KMS-11 (cell line): ENCODE measurements around the gene RPA1.

ENCODE experiments used
- H2AFZ ChIP-seq: fragments of 200-600 bp; sonication (generic); 2 replicates; pipeline ENCODE4 v1.6.1; 2016; ENCODE audit warnings: antibody characterized with exemption, mixed run types, low read depth
- H3K27ac ChIP-seq: fragments of 200-600 bp; sonication (generic); 2 replicates; pipeline ENCODE4 v1.6.1; 2016; ENCODE audit warnings: mild to moderate bottlenecking, mixed run types
- H3K27me3 ChIP-seq: fragments of 200-600 bp; sonication (generic); 2 replicates; pipeline ENCODE4 v1.6.1; 2017; ENCODE audit warnings: mild to moderate bottlenecking, low read depth, mixed run types, moderate library complexity; ENCODE audit not compliant: insufficient read depth
- H3K36me3 ChIP-seq: fragments of 200-600 bp; sonication (generic); 2 replicates; pipeline ENCODE4 v1.6.1; 2017; ENCODE audit warnings: mild to moderate bottlenecking, mixed run types; ENCODE audit not compliant: insufficient read depth
- H3K4me1 ChIP-seq: fragments of 200-600 bp; sonication (generic); 2 replicates; pipeline ENCODE4 v1.6.1; 2016; ENCODE audit warnings: mild to moderate bottlenecking, low read depth, mixed run types; ENCODE audit not compliant: poor library complexity, severe bottlenecking
- H3K4me2 ChIP-seq: fragments of 200-600 bp; sonication (generic); 2 replicates; pipeline ENCODE4 v1.7.0; 2016; ENCODE audit warnings: mild to moderate bottlenecking, mixed run types
- H3K4me3 ChIP-seq: fragments of 200-600 bp; sonication (generic); IDR thresholded peaks from 2 replicates; pipeline ENCODE4 v1.6.1; 2017; ENCODE audit warnings: low read depth, low read length, mixed read lengths; ENCODE audit not compliant: insufficient read depth
- H3K79me2 ChIP-seq: fragments of 200-600 bp; sonication (generic); 2 replicates; pipeline ENCODE4 v1.6.1; 2016; ENCODE audit warnings: low read depth, mixed run types; ENCODE audit not compliant: insufficient read depth
- H3K9ac ChIP-seq: fragments of 200-600 bp; sonication (generic); 2 replicates; pipeline ENCODE4 v1.6.1; 2016; ENCODE audit warnings: mild to moderate bottlenecking, mixed run types
- H4K20me1 ChIP-seq: fragments of 200-600 bp; sonication (generic); 2 replicates; pipeline ENCODE4 v1.6.1; 2016; ENCODE audit warnings: mild to moderate bottlenecking, mixed run types; ENCODE audit not compliant: insufficient read depth
- TF ChIP-seq, protein P1 (sequence below): fragments of 200-600 bp; sonication (generic); conservative IDR thresholded peaks from 2 replicates; pipeline ENCODE4 v1.6.1; 2017; ENCODE audit warnings: low read depth, mild to moderate bottlenecking, antibody characterized with exemption, low read length, moderate library complexity, mixed read lengths

The RPA1 gene

DNA sequence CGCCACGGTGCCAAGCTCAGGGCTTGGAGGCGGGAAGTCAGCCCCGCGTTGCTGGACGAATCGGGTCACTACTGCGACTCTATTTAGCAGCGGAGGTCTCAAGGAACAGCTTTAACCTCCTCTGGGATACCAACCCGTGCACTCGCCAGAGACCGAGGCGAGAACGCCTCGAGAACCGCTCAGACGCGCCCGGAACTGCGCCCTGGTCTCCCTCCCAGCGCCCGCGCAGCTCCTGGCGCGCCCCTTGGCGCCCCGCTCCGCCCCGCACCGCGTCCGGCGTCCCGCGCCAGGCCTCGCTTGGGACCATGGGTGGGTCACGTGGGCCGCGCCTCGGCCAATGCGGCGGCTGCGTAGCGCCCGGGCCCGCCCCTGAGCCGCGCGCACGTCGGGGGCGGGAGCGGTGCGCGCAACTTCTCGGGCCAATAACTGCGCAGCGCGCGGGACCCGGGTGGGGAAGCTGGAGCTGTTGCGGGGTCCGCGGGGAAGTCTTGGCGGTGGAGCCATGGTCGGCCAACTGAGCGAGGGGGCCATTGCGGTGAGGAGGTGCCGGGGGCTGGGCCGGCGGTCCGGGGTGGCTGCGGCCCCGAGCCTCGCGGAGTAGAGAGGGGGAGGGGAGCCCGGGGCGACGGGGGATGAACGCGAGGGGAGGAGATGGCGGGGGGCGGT lies at the start of gene RPA1, which contains the start of gene SMYD4:
TSS of gene RPA1 (plus strand) at position 414 of the 666 bp plus-strand sequence. CDS start at position 503, 89 bp downstream.
TSS of gene SMYD4 (minus strand) at position 311 of the 666 bp plus-strand sequence. CDS start 1,908 bp downstream, outside the sequence.
- Histone ChIP-seq H3K4me1 (peaks cover 38% of the 10 kb centered on the region), H3K9ac (peak within 1 kb of the TSS; percentile 41; the same call in 1 of the 2 replicates), H4K20me1 (no peaks in the 10 kb centered on the region), H3K27ac (no peak within 1 kb of the TSS; the same call in 1 of the 2 replicates), H3K27me3 (no peaks in the 10 kb centered on the region), H3K4me2 (peak within 1 kb of the TSS; percentile 93), H3K4me3 (no peak within 1 kb of the TSS), H2AFZ (peak within 1 kb of the TSS; percentile 66; the same call in 1 of the 2 replicates), H3K79me2 (peaks cover 20% of the 10 kb centered on the region; the same call in 1 of the 2 replicates), H3K36me3 (no peaks in the 10 kb centered on the region)
- TF ChIP-seq, protein P1, sequence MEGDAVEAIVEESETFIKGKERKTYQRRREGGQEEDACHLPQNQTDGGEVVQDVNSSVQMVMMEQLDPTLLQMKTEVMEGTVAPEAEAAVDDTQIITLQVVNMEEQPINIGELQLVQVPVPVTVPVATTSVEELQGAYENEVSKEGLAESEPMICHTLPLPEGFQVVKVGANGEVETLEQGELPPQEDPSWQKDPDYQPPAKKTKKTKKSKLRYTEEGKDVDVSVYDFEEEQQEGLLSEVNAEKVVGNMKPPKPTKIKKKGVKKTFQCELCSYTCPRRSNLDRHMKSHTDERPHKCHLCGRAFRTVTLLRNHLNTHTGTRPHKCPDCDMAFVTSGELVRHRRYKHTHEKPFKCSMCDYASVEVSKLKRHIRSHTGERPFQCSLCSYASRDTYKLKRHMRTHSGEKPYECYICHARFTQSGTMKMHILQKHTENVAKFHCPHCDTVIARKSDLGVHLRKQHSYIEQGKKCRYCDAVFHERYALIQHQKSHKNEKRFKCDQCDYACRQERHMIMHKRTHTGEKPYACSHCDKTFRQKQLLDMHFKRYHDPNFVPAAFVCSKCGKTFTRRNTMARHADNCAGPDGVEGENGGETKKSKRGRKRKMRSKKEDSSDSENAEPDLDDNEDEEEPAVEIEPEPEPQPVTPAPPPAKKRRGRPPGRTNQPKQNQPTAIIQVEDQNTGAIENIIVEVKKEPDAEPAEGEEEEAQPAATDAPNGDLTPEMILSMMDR: no peak

DNA sequence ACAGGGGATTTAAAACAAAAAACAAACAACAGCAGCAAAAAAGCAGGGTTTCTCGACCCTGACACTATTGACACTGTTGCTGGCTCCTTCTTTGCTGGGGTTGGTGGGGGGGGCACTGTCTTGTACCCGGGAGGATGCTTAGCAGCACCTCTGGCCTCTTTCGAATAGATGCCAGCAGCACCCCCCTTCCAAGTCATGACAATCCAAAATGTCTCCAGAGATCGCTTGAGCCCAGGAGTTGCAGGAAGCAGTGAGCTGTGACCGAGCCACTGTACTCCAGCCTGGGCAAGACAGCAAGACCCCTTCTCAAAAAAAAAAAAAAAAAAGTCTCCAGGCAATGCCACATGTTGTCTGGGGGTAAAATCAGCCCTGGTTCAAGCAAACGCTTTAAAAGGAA lies 47.6 kb upstream of the RPA1 start:
- no peak overlapping the region for H3K4me3 ChIP-seq
- no peak overlapping the region for H3K27ac ChIP-seq
- no peaks in the 10 kb centered on the region for H3K4me1 ChIP-seq
- H3K27me3 ChIP-seq: no peaks in the 10 kb centered on the region
- TF ChIP-seq, protein P1: no peak
- H3K9ac ChIP-seq: no peak overlapping the region
- H3K4me2 ChIP-seq: no peak overlapping the region
- H3K36me3 ChIP-seq: no peaks in the 10 kb centered on the region
- H4K20me1 ChIP-seq: no peaks in the 10 kb centered on the region
- H3K79me2 ChIP-seq: no peaks in the 10 kb centered on the region
- no peak overlapping the region for H2AFZ ChIP-seq

DNA sequence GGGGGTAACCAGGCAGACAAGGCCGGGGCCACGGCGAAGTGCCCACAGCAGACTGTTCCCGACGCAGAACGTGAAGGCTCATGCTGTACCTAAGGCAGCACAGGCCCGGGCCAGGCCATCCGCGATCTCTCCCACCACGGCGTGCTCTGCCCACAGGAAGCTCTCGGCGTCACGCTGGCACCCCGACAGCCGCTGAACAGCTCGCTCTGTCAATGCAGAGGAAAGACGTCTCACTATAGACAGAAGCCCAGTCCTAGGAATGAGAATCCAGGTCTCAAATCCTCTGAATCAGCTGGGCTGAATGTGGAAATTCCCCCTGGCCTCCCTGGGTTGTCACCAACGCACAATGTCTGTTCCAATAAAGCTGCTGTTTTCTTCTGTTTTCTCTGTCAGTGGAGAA lies 46.5 kb upstream of the RPA1 start:
- Histone ChIP-seq H2AFZ (no peak overlapping the region), H3K4me2 (no peak overlapping the region), H3K27me3 (no peaks in the 10 kb centered on the region), H3K9ac (no peak overlapping the region), H3K27ac (no peak overlapping the region), H3K36me3 (no peaks in the 10 kb centered on the region), H3K4me3 (no peak overlapping the region), H4K20me1 (no peaks in the 10 kb centered on the region), H3K4me1 (no peaks in the 10 kb centered on the region), H3K79me2 (no peaks in the 10 kb centered on the region)
- TF ChIP-seq, protein P1: no peak

DNA sequence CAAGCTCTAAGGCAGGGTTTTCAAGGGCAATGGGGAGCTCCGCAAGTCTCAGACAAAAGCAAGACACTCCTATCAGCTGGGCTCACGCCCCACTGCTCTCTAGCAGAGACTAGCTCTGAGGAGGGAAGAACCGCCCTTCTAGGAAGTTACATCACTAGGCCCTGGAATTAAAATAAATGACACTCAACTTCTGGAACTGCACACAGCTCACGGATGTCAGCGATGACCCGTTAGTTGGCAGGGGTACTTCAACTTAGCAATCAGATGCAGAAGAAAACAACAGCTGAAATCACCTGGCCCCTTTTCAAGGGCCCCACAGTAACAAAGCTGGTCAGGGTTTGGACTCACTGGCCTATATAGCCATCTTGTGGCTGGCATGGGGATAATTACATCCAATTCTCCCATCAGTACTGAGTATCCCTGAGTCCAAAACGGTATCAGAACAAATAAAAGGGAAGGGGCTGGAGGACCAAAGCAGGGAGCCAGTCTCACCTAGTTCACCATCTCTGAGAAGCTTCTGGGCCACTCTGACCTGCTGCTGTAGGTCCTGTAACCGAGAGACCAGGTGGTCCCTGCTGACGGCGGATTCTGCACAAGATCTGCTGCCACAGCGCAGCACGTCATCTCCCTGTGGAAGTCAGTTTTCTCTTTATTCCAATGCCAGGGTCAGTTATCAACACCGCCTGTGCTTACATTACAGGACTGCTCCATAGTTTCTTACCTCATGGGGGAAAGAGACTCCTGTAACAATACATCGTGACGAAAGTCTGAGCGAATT lies 45.8 kb upstream of the RPA1 start:
- Histone ChIP-seq H3K27me3 (no peaks in the 10 kb centered on the region), H3K4me2 (no peak overlapping the region), H2AFZ (no peak overlapping the region), H3K4me1 (no peaks in the 10 kb centered on the region), H3K79me2 (no peaks in the 10 kb centered on the region), H3K9ac (no peak overlapping the region), H3K36me3 (no peaks in the 10 kb centered on the region), H3K27ac (no peak overlapping the region), H4K20me1 (no peaks in the 10 kb centered on the region), H3K4me3 (no peak overlapping the region)
- TF ChIP-seq, protein P1: peak; percentile 53; the same call in 1 of the 2 replicates
